OCI-LY1 (cell line): ENCODE results near the gene LIX1L.

Source experiments
- EZH2 ChIP-seq: fragments of 200-600 bp; sonication (generic), shearing (Covaris generic); IDR thresholded peaks from 2 replicates; pipeline ENCODE4 v1.8.0; 2017; ENCODE audit warnings: borderline replicate concordance, mixed run types, mild to moderate bottlenecking, antibody characterized with exemption, low read length, moderate library complexity, mixed read lengths
- TF ChIP-seq, protein P1 (sequence below): fragments of 200-600 bp; sonication (generic), shearing (Covaris generic); IDR thresholded peaks from 2 replicates; pipeline ENCODE4 v1.5.1; 2017; ENCODE audit warnings: mild to moderate bottlenecking, antibody characterized with exemption, low read length, moderate library complexity, mixed read lengths

- TF ChIP-seq, protein P1, sequence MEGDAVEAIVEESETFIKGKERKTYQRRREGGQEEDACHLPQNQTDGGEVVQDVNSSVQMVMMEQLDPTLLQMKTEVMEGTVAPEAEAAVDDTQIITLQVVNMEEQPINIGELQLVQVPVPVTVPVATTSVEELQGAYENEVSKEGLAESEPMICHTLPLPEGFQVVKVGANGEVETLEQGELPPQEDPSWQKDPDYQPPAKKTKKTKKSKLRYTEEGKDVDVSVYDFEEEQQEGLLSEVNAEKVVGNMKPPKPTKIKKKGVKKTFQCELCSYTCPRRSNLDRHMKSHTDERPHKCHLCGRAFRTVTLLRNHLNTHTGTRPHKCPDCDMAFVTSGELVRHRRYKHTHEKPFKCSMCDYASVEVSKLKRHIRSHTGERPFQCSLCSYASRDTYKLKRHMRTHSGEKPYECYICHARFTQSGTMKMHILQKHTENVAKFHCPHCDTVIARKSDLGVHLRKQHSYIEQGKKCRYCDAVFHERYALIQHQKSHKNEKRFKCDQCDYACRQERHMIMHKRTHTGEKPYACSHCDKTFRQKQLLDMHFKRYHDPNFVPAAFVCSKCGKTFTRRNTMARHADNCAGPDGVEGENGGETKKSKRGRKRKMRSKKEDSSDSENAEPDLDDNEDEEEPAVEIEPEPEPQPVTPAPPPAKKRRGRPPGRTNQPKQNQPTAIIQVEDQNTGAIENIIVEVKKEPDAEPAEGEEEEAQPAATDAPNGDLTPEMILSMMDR = no peak
- no peak for TF ChIP-seq EZH2
Measured at GRCh38 chr1:145936247-145936646, 21.6 kb downstream of the LIX1L start.
